Keratinocyte (primary cell): ENCODE data around the gene NPHP1. TPM values are rescaled to one million over a fixed set of nuclear protein-coding genes. Genes with fewer than 3 reads are reported as not detected.

Source experiments
- DNase-seq: peaks from one replicate; pipeline ENCODE4 v3.0.0-alpha.2; 2011; ENCODE audit warnings: low read depth, missing footprints, low spot score
- FAIRE-seq: peaks from 2 replicates; lab custom pipeline; 2011; peaks lifted over from hg19 to GRCh38; lab: Jason Lieb, UNC
- H2AFZ ChIP-seq: 2 replicates; pipeline ENCODE4 v1.6.0; 2012; ENCODE audit warnings: low read length, control low read depth, inconsistent platforms; ENCODE audit not compliant: control insufficient read depth
- H3K27ac ChIP-seq: 2 replicates; pipeline ENCODE4 v1.5.1; 2011; ENCODE audit warnings: low read length; ENCODE audit not compliant: control insufficient read depth, insufficient read depth
- H3K27me3 ChIP-seq: 3 replicates; pipeline ENCODE4 v1.6.0; 2011; ENCODE audit warnings: low read length; ENCODE audit not compliant: control insufficient read depth, insufficient read depth; ENCODE audit errors: extremely low read depth
- H3K36me3 ChIP-seq, 2 experiments: 2 replicates in 1 of 2; 3 replicates in 1 of 2; pipeline ENCODE4 v1.5.1; 2011; ENCODE audit warnings: low read length in 2 of 2, mild to moderate bottlenecking in 1 of 2; ENCODE audit not compliant: control insufficient read depth in 2 of 2, insufficient read depth in 2 of 2; ENCODE audit errors: extremely low read depth in 1 of 2
- H3K4me1 ChIP-seq: 3 replicates; pipeline ENCODE4 v1.5.1; 2011; ENCODE audit warnings: low read length; ENCODE audit not compliant: control insufficient read depth, insufficient read depth; ENCODE audit errors: extremely low read depth
- H3K4me2 ChIP-seq: 3 replicates; pipeline ENCODE4 v1.6.0; 2011; ENCODE audit warnings: low read depth, low read length; ENCODE audit not compliant: control insufficient read depth, insufficient read depth; ENCODE audit errors: extremely low read depth
- H3K4me3 ChIP-seq, 3 experiments: fragments of 200-600 bp in 1 of 3; sonication (generic) in 1 of 3; 2 replicates in 2 of 3; 3 replicates in 1 of 3; pipeline ENCODE4 v1.5.1; 2011 to 2016; ENCODE audit warnings: low read length in 3 of 3, mild to moderate bottlenecking in 3 of 3, control low read depth in 2 of 3, inconsistent platforms in 1 of 3, low read depth in 1 of 3, mixed read lengths in 1 of 3, mixed run types in 1 of 3, moderate library complexity in 1 of 3; ENCODE audit not compliant: control insufficient read depth in 2 of 3, insufficient read depth in 2 of 3; ENCODE audit errors: extremely low read depth in 1 of 3
- H3K79me2 ChIP-seq: 2 replicates; pipeline ENCODE4 v1.6.0; 2012; ENCODE audit warnings: low read length; ENCODE audit not compliant: control insufficient read depth, insufficient read depth
- H3K9ac ChIP-seq: 3 replicates; pipeline ENCODE4 v1.6.0; 2011; ENCODE audit warnings: low read length; ENCODE audit not compliant: control insufficient read depth, insufficient read depth; ENCODE audit errors: extremely low read depth
- H3K9me1 ChIP-seq: 3 replicates; pipeline ENCODE4 v1.6.0; 2011; ENCODE audit warnings: low read length; ENCODE audit not compliant: control insufficient read depth, insufficient read depth; ENCODE audit errors: extremely low read depth
- H3K9me3 ChIP-seq: 2 replicates; pipeline ENCODE4 v1.5.1; 2012; ENCODE audit warnings: low read depth, low read length; ENCODE audit not compliant: control insufficient read depth
- H4K20me1 ChIP-seq: 3 replicates; pipeline ENCODE4 v1.6.0; 2011; ENCODE audit warnings: low read length; ENCODE audit not compliant: control insufficient read depth, insufficient read depth; ENCODE audit errors: extremely low read depth
- EZH2 ChIP-seq: IDR thresholded peaks from one replicate; pipeline ENCODE4 v1.6.1; 2012; ENCODE audit warnings: inconsistent platforms, mild to moderate bottlenecking, low read length, moderate library complexity
- dilution Hi-C: fragments of 300-500 bp; cut with MboI; formaldehyde crosslinking; loops from one replicate; pipeline ENCODE4 v1.7.0; 2020; ENCODE audit warnings: low sequenced_read_pairs; ENCODE audit not compliant: extremely low pct_ligation_motif_present
- polyA plus RNA-seq, 5 experiments: library from polyadenylated mRNA; depleted of rRNA in 3 of 5; stranded (reverse) in 3 of 5; stranded (forward) in 1 of 5; unstranded in 1 of 5; fragments of >200 nt; gene quantifications; 1 replicate in 1 of 5; 2 replicates in 3 of 5; 3 replicates in 1 of 5; pipeline versions ENCODE4 v1.2.1 to v1.2.3, GENCODE V29; 2011 to 2012; ENCODE audit warnings: missing spikeins in 2 of 5, low read depth in 1 of 5, low replicate concordance in 1 of 5
- TF ChIP-seq, protein P1 (sequence below), 3 experiments: IDR thresholded peaks in 1 of 3; conservative IDR thresholded peaks in 1 of 3; optimal IDR thresholded peaks in 1 of 3; 2 replicates in 2 of 3; 3 replicates in 1 of 3; pipeline versions ENCODE3 to v1.5.1; 2011; ENCODE audit warnings: low read length in 3 of 3, mild to moderate bottlenecking in 3 of 3, moderate library complexity in 2 of 3, control low read depth in 1 of 3, inconsistent platforms in 1 of 3; ENCODE audit not compliant: insufficient read depth in 2 of 3; ENCODE audit errors: extremely low read depth in 1 of 3

NPHP1 gene
- polyA plus RNA-seq, 1 donor (not counting 4 experiments of a cell fraction or from before 2014, with no cell fraction given), result 8.1 TPM

DNA sequence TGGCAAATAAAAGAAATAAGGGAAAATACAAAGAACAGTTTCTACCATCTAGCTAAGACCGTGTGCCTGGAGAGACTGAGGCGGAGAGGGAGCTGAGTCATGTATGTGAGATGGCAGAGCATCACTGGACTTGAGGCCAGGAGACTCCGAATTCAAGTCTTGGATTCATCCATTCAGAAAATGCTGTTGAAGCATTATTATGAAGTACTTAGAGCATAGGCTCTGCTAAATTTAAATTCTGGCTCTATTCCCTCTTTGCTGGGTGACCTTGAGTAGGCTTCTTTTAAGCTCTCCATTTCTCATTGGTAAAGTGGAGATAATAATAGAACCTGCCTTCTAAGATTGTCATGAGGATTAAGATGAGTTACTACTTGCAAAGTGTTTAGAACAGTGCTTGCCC, 34.7 kb downstream of the NPHP1 start:
- H3K4me1 ChIP-seq, result peaks cover 12% of the 10 kb centered on the region
- no peaks in the 10 kb centered on the region for H3K9me3 ChIP-seq
- no peak for FAIRE-seq
- H3K9ac ChIP-seq, result no peak overlapping the region
- H3K79me2 ChIP-seq, result no peaks in the 10 kb centered on the region
- dilution Hi-C loops, result no loop called here
- H3K27me3 ChIP-seq, result no peaks in the 10 kb centered on the region
- H4K20me1 ChIP-seq, result no peaks in the 10 kb centered on the region
- H2AFZ ChIP-seq, result no peak overlapping the region
- no peak overlapping the region for H3K4me3 ChIP-seq
- DNase-seq, result no peak
- H3K27ac ChIP-seq, result no peak overlapping the region
- no peak overlapping the region for H3K4me2 ChIP-seq
- no peaks in the 10 kb centered on the region for H3K9me1 ChIP-seq
- no peaks in the 10 kb centered on the region for H3K36me3 ChIP-seq
- TF ChIP-seq EZH2, result no peak
- TF ChIP-seq, protein P1, sequence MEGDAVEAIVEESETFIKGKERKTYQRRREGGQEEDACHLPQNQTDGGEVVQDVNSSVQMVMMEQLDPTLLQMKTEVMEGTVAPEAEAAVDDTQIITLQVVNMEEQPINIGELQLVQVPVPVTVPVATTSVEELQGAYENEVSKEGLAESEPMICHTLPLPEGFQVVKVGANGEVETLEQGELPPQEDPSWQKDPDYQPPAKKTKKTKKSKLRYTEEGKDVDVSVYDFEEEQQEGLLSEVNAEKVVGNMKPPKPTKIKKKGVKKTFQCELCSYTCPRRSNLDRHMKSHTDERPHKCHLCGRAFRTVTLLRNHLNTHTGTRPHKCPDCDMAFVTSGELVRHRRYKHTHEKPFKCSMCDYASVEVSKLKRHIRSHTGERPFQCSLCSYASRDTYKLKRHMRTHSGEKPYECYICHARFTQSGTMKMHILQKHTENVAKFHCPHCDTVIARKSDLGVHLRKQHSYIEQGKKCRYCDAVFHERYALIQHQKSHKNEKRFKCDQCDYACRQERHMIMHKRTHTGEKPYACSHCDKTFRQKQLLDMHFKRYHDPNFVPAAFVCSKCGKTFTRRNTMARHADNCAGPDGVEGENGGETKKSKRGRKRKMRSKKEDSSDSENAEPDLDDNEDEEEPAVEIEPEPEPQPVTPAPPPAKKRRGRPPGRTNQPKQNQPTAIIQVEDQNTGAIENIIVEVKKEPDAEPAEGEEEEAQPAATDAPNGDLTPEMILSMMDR (optimal IDR thresholded peaks at IDR 0.05 in 1 of 3, IDR thresholded peaks at IDR 0.05 in 1 of 3, conservative IDR thresholded peaks at IDR 0.05 in 1 of 3; ENCODE audit: extremely low read depth in 1 of 3, insufficient read depth in 2 of 3, low read length in 3 of 3), result no peak

GRCh38 chr2:110167326-110168000, 37.4 kb downstream of the NPHP1 start:
- H4K20me1 ChIP-seq, result no peaks in the 10 kb centered on the region
- no peak overlapping the region for H2AFZ ChIP-seq
- no peaks in the 10 kb centered on the region for H3K79me2 ChIP-seq
- no peak for FAIRE-seq
- no peaks in the 10 kb centered on the region for H3K9me3 ChIP-seq
- H3K4me1 ChIP-seq, result no peaks in the 10 kb centered on the region
- no peak overlapping the region for H3K27ac ChIP-seq
- no peak for DNase-seq
- dilution Hi-C loops, result no loop called here
- H3K4me3 ChIP-seq, result no peak overlapping the region
- TF ChIP-seq, protein P1 (optimal IDR thresholded peaks at IDR 0.05 in 1 of 3, IDR thresholded peaks at IDR 0.05 in 1 of 3, conservative IDR thresholded peaks at IDR 0.05 in 1 of 3; ENCODE audit: extremely low read depth in 1 of 3, insufficient read depth in 2 of 3, low read length in 3 of 3), result no peak
- TF ChIP-seq EZH2, result no peak
- no peaks in the 10 kb centered on the region for H3K27me3 ChIP-seq
- no peaks in the 10 kb centered on the region for H3K9me1 ChIP-seq
- H3K4me2 ChIP-seq, result no peak overlapping the region
- no peaks in the 10 kb centered on the region for H3K36me3 ChIP-seq
- H3K9ac ChIP-seq, result no peak overlapping the region
